H9 (cell line): Measurements from ENCODE around the gene OSBPL10. TPM values are rescaled to one million over a fixed set of nuclear protein-coding genes. Genes with fewer than 3 reads are reported as not detected.

ENCODE experiments used
- DNase-seq: peaks from one replicate; pipeline ENCODE4 v3.0.0-alpha.2; 2017
- H2AFZ ChIP-seq: one replicate; pipeline ENCODE4 v1.6.1; 2013; ENCODE audit warnings: mild to moderate bottlenecking, low read length, control low read depth, moderate library complexity
- H2AK5ac ChIP-seq: 2 replicates; pipeline ENCODE4 v1.6.1; 2013; ENCODE audit warnings: low read length, control low read depth, mixed read lengths; ENCODE audit not compliant: insufficient read length
- H2BK120ac ChIP-seq: one replicate; pipeline ENCODE4 v1.6.1; 2013; ENCODE audit warnings: low read depth, mild to moderate bottlenecking, low read length, control low read depth, inconsistent platforms; ENCODE audit not compliant: poor library complexity, severe bottlenecking
- H2BK12ac ChIP-seq: 2 replicates; pipeline ENCODE4 v1.6.1; 2013; ENCODE audit warnings: low read length, control low read depth, mixed read lengths, low read depth; ENCODE audit not compliant: insufficient read length
- H2BK15ac ChIP-seq: 2 replicates; pipeline ENCODE4 v1.6.1; 2013; ENCODE audit warnings: low read depth, low read length, control low read depth
- H2BK20ac ChIP-seq: one replicate; pipeline ENCODE4 v1.6.1; 2013; ENCODE audit warnings: low read depth, mild to moderate bottlenecking, low read length, control low read depth, inconsistent platforms; ENCODE audit not compliant: poor library complexity, severe bottlenecking
- H2BK5ac ChIP-seq: 2 replicates; pipeline ENCODE4 v1.6.1; 2013; ENCODE audit warnings: low read length, control low read depth, mixed read lengths; ENCODE audit not compliant: insufficient read length
- H3K14ac ChIP-seq: 2 replicates; pipeline ENCODE4 v1.6.1; 2013; ENCODE audit warnings: low read length, control low read depth; ENCODE audit not compliant: insufficient read depth
- H3K18ac ChIP-seq: 2 replicates; pipeline ENCODE4 v1.6.1; 2013; ENCODE audit warnings: low read depth, mild to moderate bottlenecking, mixed read lengths, low read length, control low read depth; ENCODE audit not compliant: insufficient read length
- H3K23ac ChIP-seq: 2 replicates; pipeline ENCODE4 v1.6.1; 2013; ENCODE audit warnings: low read length, control low read depth, mixed read lengths, low read depth; ENCODE audit not compliant: insufficient read length
- H3K23me2 ChIP-seq: 2 replicates; pipeline ENCODE4 v1.6.1; 2013; ENCODE audit warnings: low read depth, mild to moderate bottlenecking, mixed read lengths, low read length, control low read depth; ENCODE audit not compliant: insufficient read length, poor library complexity, severe bottlenecking
- H3K27ac ChIP-seq: 2 replicates; pipeline ENCODE4 v1.5.1; 2013; ENCODE audit warnings: low read length, control low read depth, mixed read lengths, low read depth; ENCODE audit not compliant: insufficient read length
- H3K27me3 ChIP-seq: 2 replicates; pipeline ENCODE4 v1.6.1; 2013; ENCODE audit warnings: low read length, control low read depth, inconsistent platforms; ENCODE audit not compliant: insufficient read depth
- H3K4ac ChIP-seq: 2 replicates; pipeline ENCODE4 v1.6.1; 2013; ENCODE audit warnings: low read depth, mild to moderate bottlenecking, control low read depth, inconsistent platforms, low read length, moderate library complexity
- H3K4me1 ChIP-seq: 2 replicates; pipeline ENCODE4 v1.6.1; 2013; ENCODE audit warnings: low read length, control low read depth, inconsistent platforms; ENCODE audit not compliant: insufficient read depth
- H3K4me2 ChIP-seq: 2 replicates; pipeline ENCODE4 v1.6.1; 2013; ENCODE audit warnings: low read length, control low read depth, mixed read lengths; ENCODE audit not compliant: insufficient read length, insufficient read depth
- H3K56ac ChIP-seq: 2 replicates; pipeline ENCODE4 v1.6.1; 2013; ENCODE audit warnings: low read depth, mild to moderate bottlenecking, mixed read lengths, low read length, control low read depth; ENCODE audit not compliant: insufficient read length
- H3K79me1 ChIP-seq: 2 replicates; pipeline ENCODE4 v1.6.1; 2013; ENCODE audit warnings: low read depth, mild to moderate bottlenecking, moderate library complexity, low read length, control low read depth, inconsistent platforms; ENCODE audit not compliant: insufficient read depth, poor library complexity, severe bottlenecking
- H3K79me2 ChIP-seq: 2 replicates; pipeline ENCODE4 v1.6.1; 2013; ENCODE audit warnings: low read length, control low read depth, inconsistent platforms; ENCODE audit not compliant: insufficient read depth
- H3K9ac ChIP-seq: 2 replicates; pipeline ENCODE4 v1.6.1; 2013; ENCODE audit warnings: low read length, control low read depth, mixed read lengths; ENCODE audit not compliant: insufficient read length; ENCODE audit errors: extremely low read depth
- H3K9me3 ChIP-seq: one replicate; pipeline ENCODE4 v1.6.1; 2013; ENCODE audit warnings: low read depth, low read length, inconsistent platforms; ENCODE audit not compliant: control insufficient read depth
- H3T11ph ChIP-seq: one replicate; pipeline ENCODE4 v1.6.1; 2013; ENCODE audit warnings: mild to moderate bottlenecking, low read length, control low read depth, inconsistent platforms
- H4K20me1 ChIP-seq: one replicate; pipeline ENCODE4 v1.6.1; 2013; ENCODE audit not compliant: control insufficient read depth, insufficient read length, insufficient read depth
- H4K5ac ChIP-seq: 2 replicates; pipeline ENCODE4 v1.6.1; 2013; ENCODE audit warnings: low read depth, mild to moderate bottlenecking, mixed read lengths, low read length, control low read depth; ENCODE audit not compliant: insufficient read length
- H4K8ac ChIP-seq: replicated peaks from 2 replicates; pipeline ENCODE4 v1.6.1; 2013; ENCODE audit warnings: low read length, control low read depth, mixed read lengths, low read depth; ENCODE audit not compliant: insufficient read length
- H4K91ac ChIP-seq: 2 replicates; pipeline ENCODE4 v1.6.1; 2013; ENCODE audit warnings: low read depth, mild to moderate bottlenecking, moderate library complexity, mixed read lengths, low read length, control low read depth; ENCODE audit not compliant: insufficient read length
- H3K27ac Mint-ChIP-seq, 3 experiments: 2 replicates in 2 of 3; 3 replicates in 1 of 3; pipeline ENCODE4 v1.8.0; 2020 to 2021; ENCODE audit warnings: mixed read lengths in 3 of 3, mild to moderate bottlenecking in 1 of 3, moderate library complexity in 1 of 3
- H3K27me3 Mint-ChIP-seq: 2 replicates; pipeline ENCODE4 v1.8.0; 2021; ENCODE audit warnings: low read depth, mild to moderate bottlenecking, moderate library complexity, mixed read lengths
- H3K36me3 Mint-ChIP-seq, 3 experiments: 2 replicates in 2 of 3; 3 replicates in 1 of 3; pipeline ENCODE4 v1.8.0; 2020 to 2021; ENCODE audit warnings: low read depth in 3 of 3, mixed read lengths in 3 of 3; ENCODE audit not compliant: insufficient read depth in 1 of 3
- H3K4me1 Mint-ChIP-seq, 2 experiments: 2 replicates each; pipeline ENCODE4 v1.8.0; 2020; ENCODE audit warnings: mixed read lengths in 2 of 2
- H3K4me3 Mint-ChIP-seq, 2 experiments: 2 replicates in 1 of 2; 3 replicates in 1 of 2; pipeline ENCODE4 v1.8.0; 2020 to 2021; ENCODE audit warnings: mild to moderate bottlenecking in 2 of 2, mixed read lengths in 2 of 2, moderate library complexity in 1 of 2
- H3K9me3 Mint-ChIP-seq, 2 experiments: 2 replicates in 1 of 2; 3 replicates in 1 of 2; pipeline ENCODE4 v1.8.0; 2020; ENCODE audit warnings: mild to moderate bottlenecking in 2 of 2, mixed read lengths in 2 of 2, moderate library complexity in 1 of 2
- CTCF ChIP-seq: fragments of 200-600 bp; sonication (generic); conservative IDR thresholded peaks from 3 replicates; pipeline ENCODE4 v1.8.0; 2021; ENCODE audit warnings: antibody characterized with exemption, mild to moderate bottlenecking
- WGBS: extraction: QIAGEN DNeasy Blood & Tissue Kit; methylation state at CpG from one replicate; pipeline ENCODE4 v1.1.7; 2013; ENCODE audit warnings: missing lambda C conversion rate, low lambda C conversion rate, mixed read lengths; ENCODE audit not compliant: insufficient read length; ENCODE audit errors: extremely low coverage; 5-methylcytosine and 5-hydroxymethylcytosine counted together
- total RNA-seq: library from RNA; stranded (reverse); gene quantifications from 2 replicates; pipeline ENCODE4 v1.2.1, GENCODE V29; 2021

OSBPL10 gene
- total RNA-seq, 1 experiment from 2014 or later, result 42.7 TPM

- Histone ChIP-seq H3K9ac (no peak overlapping the region), H4K5ac (no peak overlapping the region), H3K14ac (peak overlapping the region; percentile 51; the same call in 1 of the 2 replicates), H3K9me3 (no peaks in the 10 kb centered on the region), H2AK5ac (no peak overlapping the region), H3K18ac (no peak overlapping the region), H3K4me1 (peaks cover 22% of the 10 kb centered on the region), H2BK12ac (no peak overlapping the region), H2AFZ (no peak overlapping the region), H3K79me1 (peaks cover 2% of the 10 kb centered on the region), H2BK20ac (no peak overlapping the region), H4K8ac (no peak overlapping the region), H2BK15ac (no peak overlapping the region), H3K27ac (no peak overlapping the region), H3K4me2 (no peak overlapping the region), H2BK5ac (no peak overlapping the region), H3T11ph (no peak overlapping the region), H3K4ac (no peak overlapping the region), H3K23me2 (no peaks in the 10 kb centered on the region), H3K56ac (no peak overlapping the region), H3K27me3 (no peaks in the 10 kb centered on the region), H4K91ac (no peak overlapping the region), H3K23ac (no peak overlapping the region), H4K20me1 (no peaks in the 10 kb centered on the region), H3K79me2 (peaks cover 43% of the 10 kb centered on the region; the same call in 1 of the 2 replicates), H2BK120ac (no peak overlapping the region)
- Mint-ChIP-seq H3K27ac (peak overlapping the region; percentile 31 to 45 (median 44); a peak in 6 of 7 replicates), H3K9me3 (peaks cover 11 to 12% of the 10 kb centered on the region in 2 experiments), H3K4me1 (peaks cover 43 to 45% of the 10 kb centered on the region in 2 experiments), H3K4me3 (no peak overlapping the region), H3K27me3 (no peaks in the 10 kb centered on the region), H3K36me3 (peaks cover 10 to 14% (median 13%) of the 10 kb centered on the region in 3 experiments)
- DNase-seq, result no peak
- no peak for TF ChIP-seq CTCF
- whole genome bisulfite sequencing, result no CpG with 5 or more reads among the region's 10 CpGs
Measured at GRCh38 chr3:31946484-31947081, 34.5 kb downstream of the OSBPL10 start.
